ENCODE measurements around the gene VSX1.

The VSX1 gene

GRCh38 chr20:25042531-25043498 lies 39.1 kb downstream of the VSX1 start:
- in situ Hi-C loops (cut with MboI; ENCODE audit: low sequenced_read_pairs): no loop called here

- in situ Hi-C loops (cut with MboI; ENCODE audit: low sequenced_read_pairs): no loop called here
Measured at GRCh38 chr20:25041813-25042530, 40.0 kb downstream of the VSX1 start.

GRCh38 chr20:25040438-25040831 lies 41.5 kb downstream of the VSX1 start:
- in situ Hi-C loops (cut with MboI; ENCODE audit: low sequenced_read_pairs): no loop called here

- in situ Hi-C loops (cut with MboI; ENCODE audit: low sequenced_read_pairs): no loop called here
Measured at GRCh38 chr20:25039697-25040437, 42.1 kb downstream of the VSX1 start.

GRCh38 chr20:25038591-25039015 lies 43.3 kb downstream of the VSX1 start:
- in situ Hi-C loops (cut with MboI; ENCODE audit: low sequenced_read_pairs): no loop called here

- in situ Hi-C loops (cut with MboI; ENCODE audit: low sequenced_read_pairs): no loop called here
Measured at GRCh38 chr20:25038103-25038410, 43.9 kb downstream of the VSX1 start.

- in situ Hi-C loops (cut with MboI; ENCODE audit: low sequenced_read_pairs): no loop called here
Measured at GRCh38 chr20:25037288-25038102, 44.4 kb downstream of the VSX1 start.

- in situ Hi-C loops (cut with MboI; ENCODE audit: low sequenced_read_pairs): no loop called here
Measured at GRCh38 chr20:25036331-25036936, 45.5 kb downstream of the VSX1 start.

GRCh38 chr20:25035921-25036320 lies 46.0 kb downstream of the VSX1 start:
- in situ Hi-C loops (cut with MboI; ENCODE audit: low sequenced_read_pairs): no loop called here

- in situ Hi-C loops (cut with MboI; ENCODE audit: low sequenced_read_pairs): no loop called here
Measured at GRCh38 chr20:25033924-25034300, 48.0 kb downstream of the VSX1 start.

GRCh38 chr20:25033265-25033923 lies 48.5 kb downstream of the VSX1 start:
- in situ Hi-C loops (cut with MboI; ENCODE audit: low sequenced_read_pairs): no loop called here

GRCh38 chr20:25032478-25033264 lies 49.3 kb downstream of the VSX1 start:
- in situ Hi-C loops (cut with MboI; ENCODE audit: low sequenced_read_pairs): no loop called here

- in situ Hi-C loops (cut with MboI; ENCODE audit: low sequenced_read_pairs): no loop called here
Measured at GRCh38 chr20:25032065-25032477, 49.9 kb downstream of the VSX1 start.

- in situ Hi-C loops (cut with MboI; ENCODE audit: low sequenced_read_pairs): no loop called here
Measured at GRCh38 chr20:25031241-25031640, 50.7 kb downstream of the VSX1 start.

GRCh38 chr20:25030649-25031207 lies 51.2 kb downstream of the VSX1 start:
- in situ Hi-C loops (cut with MboI; ENCODE audit: low sequenced_read_pairs): no loop called here

GRCh38 chr20:25030007-25030648 lies 51.8 kb downstream of the VSX1 start:
- in situ Hi-C loops (cut with MboI; ENCODE audit: low sequenced_read_pairs): no loop called here

GRCh38 chr20:25025986-25026605 lies 55.8 kb downstream of the VSX1 start:
- in situ Hi-C loops (cut with MboI; ENCODE audit: low sequenced_read_pairs): no loop called here
